ENCODE results near the gene FCRL6.

Gene FCRL6

GRCh38 chr1:159802111-159802510, at the start of gene FCRL6:
Gene FCRL6, plus strand, starts transcription at chr1:159802360. Its CDS starts 65 bp downstream, at chr1:159802425.
- no peak for DNase-seq (ENCODE audit: low read depth)

- DNase-seq (ENCODE audit: low read depth), result no peak
These were observed 48.8 kb upstream of the FCRL6 start for GRCh38 chr1:159753386-159753785.

- DNase-seq (ENCODE audit: low read depth), result no peak
These were observed 46.6 kb upstream of the FCRL6 start for GRCh38 chr1:159755451-159756007.

- no peak for DNase-seq (ENCODE audit: low read depth)
These were observed 45.8 kb upstream of the FCRL6 start for GRCh38 chr1:159756397-159756796.

GRCh38 chr1:159763686-159764085, 38.5 kb upstream of the FCRL6 start:
- no peak for DNase-seq (ENCODE audit: low read depth)

- no peak for DNase-seq (ENCODE audit: low read depth)
These were observed 36.4 kb upstream of the FCRL6 start for GRCh38 chr1:159765806-159766205.

- no peak for DNase-seq (ENCODE audit: low read depth)
These were observed 30.8 kb upstream of the FCRL6 start for GRCh38 chr1:159771127-159771895.

- DNase-seq (ENCODE audit: low read depth), result no peak
These were observed 27.7 kb upstream of the FCRL6 start for GRCh38 chr1:159774465-159774864.

GRCh38 chr1:159775716-159776115, 26.4 kb upstream of the FCRL6 start:
- no peak for DNase-seq (ENCODE audit: low read depth)

GRCh38 chr1:159778266-159778665, 23.9 kb upstream of the FCRL6 start:
- DNase-seq (ENCODE audit: low read depth), result no peak

- peak; percentile 76 for DNase-seq (ENCODE audit: low read depth)
These were observed 22.7 kb upstream of the FCRL6 start for GRCh38 chr1:159779403-159779851.

GRCh38 chr1:159780583-159781582, 21.3 kb upstream of the FCRL6 start, which contains the start of gene DUSP23:
Gene DUSP23, plus strand, starts transcription at chr1:159780962. Its CDS starts 139 bp downstream, at chr1:159781101.
- peak; percentile 98 for DNase-seq (ENCODE audit: low read depth)

GRCh38 chr1:159781992-159782391, 20.2 kb upstream of the FCRL6 start:
- DNase-seq (ENCODE audit: low read depth), result no peak

GRCh38 chr1:159783724-159784123, 18.4 kb upstream of the FCRL6 start:
- DNase-seq (ENCODE audit: low read depth), result no peak

GRCh38 chr1:159786465-159786864, 15.7 kb upstream of the FCRL6 start:
- no peak for DNase-seq (ENCODE audit: low read depth)

- no peak for DNase-seq (ENCODE audit: low read depth)
These were observed 15.2 kb upstream of the FCRL6 start for GRCh38 chr1:159786966-159787365.

- DNase-seq (ENCODE audit: low read depth), result no peak
These were observed 11.8 kb upstream of the FCRL6 start for GRCh38 chr1:159790237-159790917.

GRCh38 chr1:159791031-159791430, 11.1 kb upstream of the FCRL6 start:
- no peak for DNase-seq (ENCODE audit: low read depth)

GRCh38 chr1:159791461-159791860, 10.7 kb upstream of the FCRL6 start:
- DNase-seq (ENCODE audit: low read depth), result no peak

GRCh38 chr1:159795534-159795933, 6.6 kb upstream of the FCRL6 start:
- no peak for DNase-seq (ENCODE audit: low read depth)

- peak; percentile 85 for DNase-seq (ENCODE audit: low read depth)
These were observed 3.3 kb upstream of the FCRL6 start for GRCh38 chr1:159798893-159799292.

Data from fibroblast of the conjunctiva (primary cell).